Endodermal cell (in vitro differentiated cells): ENCODE results near the gene GDF9. TPM values are rescaled to one million over a fixed set of nuclear protein-coding genes. Genes with fewer than 3 reads are reported as not detected.

ENCODE experiments used
- DNase-seq: peaks from one replicate; pipeline ENCODE4 v3.0.0-alpha.2; 2017
- H3K27ac ChIP-seq: 2 replicates; pipeline ENCODE4 v1.5.1; 2013; ENCODE audit warnings: mild to moderate bottlenecking, low read depth, low read length, moderate library complexity
- H3K27me3 ChIP-seq: 2 replicates; pipeline ENCODE4 v1.6.1; 2013; ENCODE audit warnings: mild to moderate bottlenecking, low read length, moderate library complexity; ENCODE audit not compliant: insufficient read depth, control insufficient read depth, poor library complexity, severe bottlenecking
- H3K36me3 ChIP-seq: 2 replicates; pipeline ENCODE4 v1.7.0; 2013; ENCODE audit warnings: mild to moderate bottlenecking, low read length, moderate library complexity; ENCODE audit not compliant: control insufficient read depth, insufficient read depth
- H3K4me1 ChIP-seq: one replicate; pipeline ENCODE4 v1.7.0; 2013; ENCODE audit warnings: low read length; ENCODE audit not compliant: control insufficient read depth, insufficient read depth
- H3K4me3 ChIP-seq: 2 replicates; pipeline ENCODE4 v1.5.1; 2013; ENCODE audit warnings: mild to moderate bottlenecking, low read length, moderate library complexity
- H3K9ac ChIP-seq: 2 replicates; pipeline ENCODE4 v1.6.1; 2013; ENCODE audit warnings: mild to moderate bottlenecking, low read length, moderate library complexity; ENCODE audit not compliant: poor library complexity, severe bottlenecking; ENCODE audit errors: extremely low read depth
- H3K9me3 ChIP-seq: 2 replicates; pipeline ENCODE4 v1.6.1; 2013; ENCODE audit warnings: mild to moderate bottlenecking, low read length, moderate library complexity; ENCODE audit not compliant: control insufficient read depth
- H3K27ac Mint-ChIP-seq: 2 replicates; pipeline ENCODE4 v1.8.0; 2020; ENCODE audit warnings: mixed read lengths
- H3K27me3 Mint-ChIP-seq: 2 replicates; pipeline ENCODE4 v1.8.0; 2021; ENCODE audit warnings: mild to moderate bottlenecking, mixed read lengths; ENCODE audit not compliant: insufficient read depth
- H3K36me3 Mint-ChIP-seq: 2 replicates; pipeline ENCODE4 v1.8.0; 2020; ENCODE audit warnings: low read depth, mixed read lengths
- H3K4me1 Mint-ChIP-seq: 2 replicates; pipeline ENCODE4 v1.8.0; 2020; ENCODE audit warnings: mixed read lengths
- H3K4me3 Mint-ChIP-seq: 2 replicates; pipeline ENCODE4 v1.8.0; 2020; ENCODE audit warnings: mild to moderate bottlenecking, moderate library complexity, mixed read lengths
- H3K9me3 Mint-ChIP-seq: 2 replicates; pipeline ENCODE4 v1.8.0; 2020; ENCODE audit warnings: mild to moderate bottlenecking, mixed read lengths
- WGBS, 2 experiments: methylation state at CpG; one replicate each; pipeline versions ENCODE4 v1.1.5 to v1.1.7; 2013; ENCODE audit warnings: missing lambda C conversion rate in 2 of 2, mixed read lengths in 1 of 2; ENCODE audit not compliant: insufficient coverage in 1 of 2, insufficient read length in 1 of 2; 5-methylcytosine and 5-hydroxymethylcytosine counted together
- total RNA-seq, 2 donors: library from RNA; stranded (reverse); fragmentation: NEBNext Ultra II Directional in 1 of 2; extraction: Animal tissue kit (Norgen Biotek cat#: 25700) in 1 of 2; gene quantifications; 2 replicates in 1 of 2; 3 replicates in 1 of 2; pipeline ENCODE4 v1.2.1, GENCODE V29; 2021
- TF ChIP-seq, protein P1 (sequence below): fragments of 200-600 bp; sonication (generic); conservative IDR thresholded peaks from 2 replicates; pipeline ENCODE4 v1.5.0; 2021; ENCODE audit warnings: antibody characterized with exemption, mild to moderate bottlenecking

GDF9 gene
- total RNA-seq, 2 donors from 2014 or later: 0.26 to 0.33 TPM

GRCh38 chr5:132831095-132831860 is 35.0 kb downstream of the GDF9 start:
- H3K27ac Mint-ChIP-seq: no peak overlapping the region
- peak overlapping the region; percentile 71 for H3K4me3 Mint-ChIP-seq
- no peak overlapping the region for H3K9ac ChIP-seq
- H3K4me1 ChIP-seq: no peaks in the 10 kb centered on the region
- H3K9me3 ChIP-seq: no peaks in the 10 kb centered on the region
- H3K27me3 ChIP-seq: peaks cover 51% of the 10 kb centered on the region
- H3K4me1 Mint-ChIP-seq: peaks cover 12% of the 10 kb centered on the region
- TF ChIP-seq, protein P1, sequence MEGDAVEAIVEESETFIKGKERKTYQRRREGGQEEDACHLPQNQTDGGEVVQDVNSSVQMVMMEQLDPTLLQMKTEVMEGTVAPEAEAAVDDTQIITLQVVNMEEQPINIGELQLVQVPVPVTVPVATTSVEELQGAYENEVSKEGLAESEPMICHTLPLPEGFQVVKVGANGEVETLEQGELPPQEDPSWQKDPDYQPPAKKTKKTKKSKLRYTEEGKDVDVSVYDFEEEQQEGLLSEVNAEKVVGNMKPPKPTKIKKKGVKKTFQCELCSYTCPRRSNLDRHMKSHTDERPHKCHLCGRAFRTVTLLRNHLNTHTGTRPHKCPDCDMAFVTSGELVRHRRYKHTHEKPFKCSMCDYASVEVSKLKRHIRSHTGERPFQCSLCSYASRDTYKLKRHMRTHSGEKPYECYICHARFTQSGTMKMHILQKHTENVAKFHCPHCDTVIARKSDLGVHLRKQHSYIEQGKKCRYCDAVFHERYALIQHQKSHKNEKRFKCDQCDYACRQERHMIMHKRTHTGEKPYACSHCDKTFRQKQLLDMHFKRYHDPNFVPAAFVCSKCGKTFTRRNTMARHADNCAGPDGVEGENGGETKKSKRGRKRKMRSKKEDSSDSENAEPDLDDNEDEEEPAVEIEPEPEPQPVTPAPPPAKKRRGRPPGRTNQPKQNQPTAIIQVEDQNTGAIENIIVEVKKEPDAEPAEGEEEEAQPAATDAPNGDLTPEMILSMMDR: no peak
- H3K36me3 Mint-ChIP-seq: no peaks in the 10 kb centered on the region
- no peak overlapping the region for H3K27ac ChIP-seq
- no peaks in the 10 kb centered on the region for H3K9me3 Mint-ChIP-seq
- no peak for DNase-seq
- H3K27me3 Mint-ChIP-seq: peaks cover 57% of the 10 kb centered on the region
- H3K36me3 ChIP-seq: no peaks in the 10 kb centered on the region
- 89% methylated on average over 8 to 15 of the region's 15 CpGs for WGBS, 2 experiments
- peak overlapping the region; percentile 74 for H3K4me3 ChIP-seq

GRCh38 chr5:132830436-132831094 is 35.7 kb downstream of the GDF9 start, which contains the start of gene SHROOM1:
TSS of gene SHROOM1 (minus strand) at chr5:132830647. CDS start at chr5:132826140, 4,507 bp downstream.
- Histone ChIP-seq H3K27ac (no peak within 1 kb of the TSS), H3K9me3 (no peaks in the 10 kb centered on the region), H3K4me3 (peak within 1 kb of the TSS; percentile 74), H3K9ac (peak within 1 kb of the TSS; percentile 63), H3K4me1 (no peaks in the 10 kb centered on the region), H3K27me3 (peaks cover 58% of the 10 kb centered on the region), H3K36me3 (no peaks in the 10 kb centered on the region)
- 7 to 29% methylated on average over 13 to 78 of the region's 78 CpGs for WGBS, 2 experiments
- TF ChIP-seq, protein P1: no peak
- H3K9me3 Mint-ChIP-seq: no peaks in the 10 kb centered on the region
- H3K4me3 Mint-ChIP-seq: peak within 1 kb of the TSS; percentile 71
- H3K27me3 Mint-ChIP-seq: peaks cover 57% of the 10 kb centered on the region
- H3K4me1 Mint-ChIP-seq: peaks cover 14% of the 10 kb centered on the region
- DNase-seq: peak; percentile 86
- H3K27ac Mint-ChIP-seq: peak within 1 kb of the TSS; percentile 78
- H3K36me3 Mint-ChIP-seq: no peaks in the 10 kb centered on the region

- H3K9me3 Mint-ChIP-seq: no peaks in the 10 kb centered on the region
- Histone ChIP-seq H3K4me3 (peak overlapping the region; percentile 74), H3K9me3 (no peaks in the 10 kb centered on the region), H3K27ac (no peak overlapping the region), H3K36me3 (no peaks in the 10 kb centered on the region), H3K4me1 (no peaks in the 10 kb centered on the region), H3K9ac (peak overlapping the region; percentile 63), H3K27me3 (peaks cover 63% of the 10 kb centered on the region)
- WGBS, 2 experiments: 10 to 13% methylated on average over 64 to 75 of the region's 75 CpGs
- DNase-seq: peak; percentile 91
- peak overlapping the region; percentile 71 for H3K4me3 Mint-ChIP-seq
- H3K27me3 Mint-ChIP-seq: peaks cover 60% of the 10 kb centered on the region
- TF ChIP-seq, protein P1: peak; percentile 91
- peak overlapping the region; percentile 78 for H3K27ac Mint-ChIP-seq
- H3K4me1 Mint-ChIP-seq: peaks cover 17% of the 10 kb centered on the region
- peaks cover 3% of the 10 kb centered on the region for H3K36me3 Mint-ChIP-seq
Measured at GRCh38 chr5:132829742-132830435, 36.4 kb downstream of the GDF9 start.
